ENCODE data around the gene MIEF1.
A peak's percentile ranks its signal among the peaks of the same experiment; 100 is the strongest.

Gene MIEF1

DNA sequence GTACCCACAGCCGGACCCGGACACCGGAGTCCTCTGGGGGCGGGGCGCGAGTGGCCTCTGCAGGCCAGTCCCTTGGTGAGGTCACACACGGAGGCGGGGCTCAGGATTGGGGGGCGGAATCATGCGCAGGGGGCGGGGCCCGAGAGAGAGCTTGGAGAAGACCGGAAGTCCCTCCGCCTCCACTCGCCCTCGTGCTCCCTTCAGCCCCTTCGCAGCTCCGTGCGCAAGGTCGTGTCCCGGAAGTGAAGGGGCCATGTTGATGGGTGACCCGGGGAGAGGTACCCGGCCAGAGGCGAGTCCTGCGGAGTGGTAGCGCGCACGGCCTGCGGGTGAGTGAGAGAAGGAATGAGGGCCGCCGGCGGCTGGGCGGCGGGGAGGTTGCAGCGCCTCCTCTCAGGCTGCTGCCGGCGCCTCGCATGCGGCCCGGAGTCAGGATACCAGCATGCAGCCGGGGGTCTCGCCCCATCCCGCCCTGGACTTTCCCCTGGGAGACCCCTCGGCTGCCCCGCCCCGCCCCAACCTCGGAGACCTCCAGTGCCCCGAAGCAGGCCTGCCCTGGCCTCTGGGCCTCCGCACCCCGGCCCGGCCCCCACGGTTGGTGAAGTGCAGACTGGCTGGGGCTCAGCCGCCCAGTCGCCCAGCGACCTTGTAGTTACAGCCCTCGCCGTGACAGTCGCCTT is at the start of gene MIEF1:
Gene MIEF1, plus strand, starts transcription at position 182 of the 680 bp plus-strand sequence. CDS start 9,005 bp downstream, outside the sequence.
- DNase-seq: peak; percentile 92

DNA sequence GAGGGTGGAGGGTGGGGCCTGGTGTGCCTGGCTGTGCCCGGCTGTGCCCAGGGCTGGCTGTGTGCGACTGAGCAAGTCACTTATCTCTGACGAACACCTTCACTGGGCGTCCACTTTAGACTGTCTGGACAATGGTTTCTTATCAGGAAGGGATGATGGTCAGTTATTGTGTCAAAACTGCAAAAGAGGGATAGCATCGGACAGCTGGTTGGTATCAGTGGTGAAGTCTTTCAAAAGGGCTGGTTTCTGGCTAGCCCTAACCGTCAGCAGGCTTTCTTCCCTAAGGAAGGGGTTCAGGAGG is 49.4 kb upstream of the MIEF1 start:
- no peak for DNase-seq

DNA sequence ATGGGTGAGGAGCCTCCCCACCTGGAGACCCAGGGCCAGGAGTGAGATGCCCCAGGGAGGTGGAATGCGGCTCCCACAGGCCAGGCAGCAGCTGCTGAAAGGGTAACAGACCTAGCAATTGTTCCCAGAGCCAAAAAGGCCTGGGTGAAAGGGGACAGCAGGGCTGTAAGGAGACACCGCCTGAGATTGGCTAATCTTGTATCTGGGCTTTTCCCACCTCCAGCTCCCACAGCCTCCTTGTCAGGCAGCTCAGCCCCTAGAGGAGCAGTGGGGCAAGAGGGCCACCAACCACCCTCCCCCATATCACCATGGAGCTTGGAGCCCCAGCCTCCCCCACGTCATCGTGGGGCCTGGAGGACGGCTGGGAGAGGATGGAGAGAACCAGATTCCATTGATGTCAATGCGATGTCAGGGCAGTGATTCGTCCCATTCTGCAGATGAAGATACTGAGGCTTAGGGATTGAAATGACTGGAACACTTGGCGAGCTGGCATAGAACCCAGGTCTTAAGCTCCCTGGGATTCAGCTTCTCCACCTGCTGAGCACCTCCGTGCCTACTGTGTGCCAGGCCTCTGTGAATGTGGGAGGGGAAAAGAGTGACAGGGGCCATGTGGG is 48.2 kb upstream of the MIEF1 start:
- no peak for DNase-seq

DNA sequence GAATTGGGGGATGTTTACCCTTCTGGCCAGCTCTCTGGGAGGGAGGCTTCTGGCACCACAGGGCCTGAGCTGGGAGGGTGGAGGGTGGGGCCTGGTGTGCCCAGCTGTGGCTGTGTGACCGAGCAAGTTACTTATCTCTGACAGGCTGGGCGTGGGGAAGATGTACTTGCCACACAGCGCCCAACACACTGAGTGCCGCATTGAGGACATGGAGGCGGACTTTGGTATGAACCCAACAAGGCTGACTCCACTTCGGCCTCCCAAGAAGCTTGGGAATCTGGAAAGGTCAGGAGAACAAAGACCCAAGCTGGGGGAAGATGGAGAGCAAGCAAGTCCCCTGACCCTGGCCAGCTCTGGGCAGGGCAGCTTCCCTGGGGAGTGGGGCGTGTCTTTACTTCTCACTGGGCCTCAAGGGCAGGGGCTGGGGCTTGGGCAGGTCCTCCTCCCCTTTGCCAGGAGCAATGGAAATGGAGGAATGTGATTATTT is 47.7 kb upstream of the MIEF1 start:
- DNase-seq: no peak

DNA sequence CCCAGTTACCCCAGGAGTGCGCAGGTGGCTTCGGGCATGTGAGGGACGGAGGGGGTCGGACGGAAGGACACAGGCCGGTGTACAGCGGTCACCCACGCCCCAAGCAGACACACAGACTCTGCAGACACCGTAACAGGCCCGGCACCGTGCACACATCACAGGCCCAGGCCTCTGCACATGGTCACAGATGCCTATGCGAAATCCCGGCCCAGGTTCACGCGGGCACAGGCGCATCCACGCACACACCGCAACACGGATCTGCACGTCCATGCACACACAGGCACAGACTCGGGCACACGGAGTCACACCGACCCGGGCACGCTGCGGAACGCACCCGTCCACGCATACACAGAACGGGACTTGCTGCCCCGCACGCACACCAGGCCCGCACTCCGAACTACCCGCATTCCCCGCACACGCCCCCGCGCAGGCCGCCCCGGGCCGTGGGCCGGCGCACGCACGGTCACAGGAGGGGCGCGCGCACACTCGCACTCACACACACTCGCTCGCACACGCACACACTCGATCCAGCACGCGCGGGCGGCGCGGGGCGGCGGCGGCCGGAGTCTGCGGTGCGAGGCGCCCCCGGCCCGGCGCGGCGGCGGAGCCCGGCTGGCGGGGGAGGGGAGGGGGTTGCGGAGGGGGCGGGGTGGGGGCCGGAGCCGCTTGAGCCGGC is 45.4 kb upstream of the MIEF1 start, which contains the start of gene MGAT3:
Gene MGAT3, plus strand, starts transcription at position 491 of the 676 bp plus-strand sequence. CDS start 30,336 bp downstream, outside the sequence.
- DNase-seq: no peak

DNA sequence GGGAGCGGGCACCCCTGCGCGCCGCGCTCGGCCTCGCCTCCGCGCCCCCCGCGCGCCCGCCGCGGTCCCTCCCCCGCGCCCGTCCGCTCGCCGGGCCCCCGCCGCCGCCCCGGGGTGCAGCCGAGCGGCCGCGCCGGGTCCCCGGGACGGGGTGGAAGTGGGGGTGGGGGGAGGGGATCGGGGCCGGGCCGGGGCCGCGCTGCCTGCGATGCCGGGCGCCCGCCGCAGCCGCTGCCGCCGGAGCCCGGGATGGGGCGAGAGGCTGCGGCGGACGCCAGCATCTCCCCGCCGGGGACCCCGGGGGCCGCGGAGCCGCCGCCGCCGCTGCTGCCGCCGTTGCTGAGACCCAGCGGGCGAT is 44.9 kb upstream of the MIEF1 start:
- DNase-seq: no peak

DNA sequence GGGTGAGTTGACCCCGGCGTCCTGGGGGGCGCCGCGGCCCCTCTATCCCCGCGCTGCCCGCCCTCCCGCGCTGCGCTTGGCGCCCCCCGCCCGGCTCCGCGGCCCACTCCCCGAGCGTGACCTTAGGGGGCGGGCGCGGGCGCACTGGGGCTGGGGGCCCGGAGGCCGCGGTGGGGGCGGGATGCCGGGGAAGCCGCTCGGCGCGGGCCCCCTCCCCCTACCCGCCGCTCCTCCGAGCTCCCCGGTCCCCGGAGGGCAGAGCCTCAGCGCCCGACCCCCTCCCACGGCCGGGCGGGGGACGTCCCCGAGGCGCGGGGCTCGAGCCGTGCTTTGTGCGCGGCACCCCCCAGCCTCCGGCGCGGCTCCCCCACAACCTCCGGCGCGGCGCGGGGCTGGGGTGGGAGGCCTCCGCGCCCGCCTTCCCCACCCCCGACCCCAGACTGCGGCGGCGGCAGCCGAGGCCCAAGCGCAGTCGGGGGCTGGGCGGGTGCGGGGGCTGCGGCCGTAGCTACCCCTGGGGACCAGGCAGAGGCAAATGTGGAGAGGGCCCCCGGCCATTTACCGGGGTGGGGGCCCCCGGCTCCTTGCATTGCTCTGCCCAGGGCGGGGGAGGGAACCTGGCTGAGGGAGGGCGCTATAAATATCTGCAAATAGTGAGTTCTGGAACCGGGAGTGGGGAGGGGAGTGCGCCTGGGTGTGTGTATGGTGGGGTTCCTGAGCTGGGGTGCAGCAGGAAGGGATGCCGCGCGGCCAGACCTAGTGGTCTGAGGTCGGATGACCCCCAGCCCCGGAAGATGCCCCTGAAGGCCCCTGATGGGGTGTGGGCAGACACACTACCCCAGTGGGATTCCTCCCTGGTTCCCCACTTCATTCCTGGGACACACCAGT is 44.3 kb upstream of the MIEF1 start:
- DNase-seq: no peak

DNA sequence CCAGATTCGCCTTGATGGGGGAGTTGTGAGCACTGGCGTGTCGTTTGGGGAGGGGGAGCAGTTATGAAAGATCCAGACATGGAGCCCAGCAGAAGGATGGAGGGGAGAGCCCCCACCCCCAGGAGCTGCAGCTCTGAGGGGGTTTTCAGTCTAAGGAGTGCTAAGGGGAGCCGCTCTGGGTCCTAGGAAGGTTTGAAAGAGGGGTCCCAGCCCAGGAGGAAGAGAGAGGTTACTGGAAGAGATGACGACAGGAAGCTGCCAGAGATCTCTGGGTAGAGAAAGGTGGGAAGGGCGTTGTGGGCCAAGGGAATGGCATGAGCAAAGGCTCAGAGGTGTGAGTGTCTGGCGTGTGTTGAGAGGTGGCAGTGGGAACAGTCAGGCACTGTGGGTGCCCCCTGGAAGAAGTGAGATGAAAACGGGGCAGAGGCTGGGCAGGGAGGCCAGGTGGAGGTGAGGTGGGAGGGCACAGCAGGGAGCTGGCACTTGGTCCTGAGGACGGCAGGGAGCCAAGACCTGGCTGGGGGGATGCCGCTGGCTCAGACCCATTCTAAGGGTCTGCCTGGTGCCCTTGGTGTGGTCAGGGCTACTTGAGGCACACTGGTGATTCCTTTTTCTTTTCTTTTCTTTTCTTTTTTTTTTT is 43.5 kb upstream of the MIEF1 start:
- no peak for DNase-seq

DNA sequence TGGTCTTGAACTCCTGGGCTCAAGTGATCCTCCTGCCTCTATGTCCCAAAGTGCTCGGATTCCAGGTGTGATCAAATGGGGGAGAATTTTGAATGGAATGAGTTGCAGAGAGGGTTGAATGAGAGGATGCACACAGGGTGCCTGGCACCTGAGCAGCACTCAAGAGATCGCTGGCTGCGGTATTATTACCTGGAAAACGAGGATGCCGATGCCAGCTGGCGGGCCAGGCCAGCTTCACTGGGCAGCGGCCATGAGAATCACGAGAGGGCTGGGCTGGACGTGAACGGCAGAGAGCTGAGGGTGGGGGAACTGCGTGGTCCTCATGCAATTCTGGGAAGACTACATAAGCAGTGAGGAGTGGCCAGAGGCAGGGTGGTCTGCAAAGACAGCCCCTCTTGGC is 42.4 kb upstream of the MIEF1 start:
- no peak for DNase-seq

DNA sequence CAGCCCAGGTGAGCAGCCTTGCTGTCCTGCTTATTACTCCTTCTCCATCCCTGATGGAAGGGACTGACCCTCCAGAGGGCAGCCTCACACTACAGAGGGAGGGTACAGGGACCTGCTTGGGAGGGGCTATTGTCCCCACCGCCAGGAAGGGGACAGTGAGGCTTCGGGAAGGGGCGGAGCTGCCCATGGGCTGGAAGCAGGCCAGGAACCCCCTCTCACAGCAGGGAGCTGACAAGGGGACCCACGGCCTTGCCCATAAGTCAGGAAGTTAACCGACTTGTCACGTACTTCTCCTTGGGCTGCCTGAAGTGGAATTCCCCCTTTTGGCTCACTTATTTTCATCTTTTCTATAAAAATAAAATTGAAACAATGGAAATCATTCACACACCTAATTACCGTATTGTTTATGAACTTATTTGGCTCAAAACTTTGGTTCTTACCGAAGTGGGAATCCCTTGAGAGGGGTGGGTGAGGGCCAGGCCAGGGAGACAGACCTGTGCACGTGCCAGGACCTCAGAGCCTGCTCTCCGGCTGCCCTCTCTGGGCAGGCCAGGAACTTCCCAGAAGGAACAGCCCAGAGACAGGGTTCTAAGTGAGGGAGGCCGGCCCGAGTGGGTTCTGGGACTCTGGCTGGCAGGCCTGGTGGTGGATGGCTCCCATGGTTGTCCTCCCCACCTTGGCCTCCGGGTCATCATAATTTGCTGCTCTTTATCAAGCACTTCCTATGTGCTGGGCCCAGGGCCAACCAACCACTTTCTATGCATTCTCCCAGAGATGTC is 39.5 kb upstream of the MIEF1 start:
- DNase-seq: no peak

DNA sequence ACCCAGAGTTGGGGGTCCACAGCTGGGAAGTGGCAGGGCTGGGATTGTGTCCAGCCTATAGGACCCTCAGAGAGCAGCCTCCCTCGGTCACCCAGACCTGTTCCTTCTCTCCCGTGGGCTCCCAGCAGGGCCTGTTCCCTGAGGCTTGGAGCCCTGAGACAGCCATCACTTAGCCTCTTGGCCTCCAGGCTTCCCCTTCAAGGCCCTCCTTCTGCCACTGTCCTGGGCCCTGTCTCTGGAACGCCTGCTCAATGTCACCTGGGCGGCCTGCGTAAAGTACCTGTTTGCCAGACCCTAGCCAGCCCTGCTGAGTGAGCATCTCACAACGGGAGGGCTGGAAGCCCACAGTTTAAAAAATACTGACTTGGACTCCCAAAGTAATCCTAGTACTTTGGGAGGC is 38.8 kb upstream of the MIEF1 start:
- no peak for DNase-seq

DNA sequence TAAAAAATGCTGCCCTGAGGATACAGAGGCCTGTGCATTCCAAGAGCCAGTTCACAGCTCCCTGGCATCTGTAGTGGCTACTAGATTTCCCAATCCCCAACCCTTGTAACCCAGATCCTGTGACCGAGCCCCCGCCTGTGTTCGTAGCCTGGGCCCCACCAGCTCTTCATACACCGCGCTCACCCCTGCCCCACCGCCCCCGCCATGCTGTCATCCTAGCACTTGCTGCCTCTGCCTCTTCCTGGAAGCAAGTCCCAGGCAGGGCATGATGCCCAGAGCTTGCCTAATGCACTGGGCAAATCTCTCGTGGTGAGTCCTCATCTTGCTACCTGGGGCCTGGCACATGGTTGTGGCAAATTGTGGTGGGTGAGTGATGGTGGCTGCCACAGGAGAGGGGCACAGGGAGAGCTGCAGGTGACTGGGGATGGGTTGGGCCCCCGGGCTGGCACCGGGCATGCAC is 38.1 kb upstream of the MIEF1 start:
- no peak for DNase-seq

DNA sequence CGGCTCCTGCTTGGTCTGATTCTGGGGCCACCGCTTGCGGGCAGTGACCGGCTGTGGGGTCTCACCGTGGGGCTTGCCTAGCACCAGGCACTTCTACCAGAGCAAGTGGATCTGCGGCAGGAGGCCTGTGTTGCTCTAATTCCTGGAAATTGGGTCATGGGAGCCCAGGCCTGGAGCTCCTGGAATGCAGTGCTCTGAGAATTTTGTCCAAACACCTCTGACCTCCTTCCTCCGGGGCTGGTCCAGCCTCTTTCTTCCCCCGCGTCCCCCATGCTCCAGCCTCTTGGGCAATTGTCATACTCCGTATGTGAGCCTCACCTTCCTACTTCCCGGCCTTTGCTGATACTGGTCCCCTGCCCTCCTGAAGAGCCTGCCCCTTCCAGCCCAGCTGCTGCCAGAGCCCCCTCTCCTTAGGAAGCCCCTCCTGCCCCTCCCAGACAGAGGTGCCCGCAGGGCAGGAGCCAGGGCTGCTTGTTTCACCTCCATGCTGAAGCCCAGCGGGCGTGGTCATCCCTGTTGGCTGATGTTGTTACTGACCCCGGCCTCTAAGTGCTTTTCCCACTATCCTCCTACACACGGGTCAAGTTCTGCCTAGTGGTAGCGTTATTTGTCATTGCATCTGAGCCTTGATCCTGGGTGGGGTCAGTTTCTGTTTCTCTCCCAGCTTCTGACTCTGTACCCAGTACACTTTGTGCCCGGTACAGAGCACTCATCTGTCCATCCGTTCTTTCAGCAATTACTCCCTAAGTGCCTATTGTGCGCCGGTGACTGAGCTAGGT is 35.7 kb upstream of the MIEF1 start:
- DNase-seq: no peak

DNA sequence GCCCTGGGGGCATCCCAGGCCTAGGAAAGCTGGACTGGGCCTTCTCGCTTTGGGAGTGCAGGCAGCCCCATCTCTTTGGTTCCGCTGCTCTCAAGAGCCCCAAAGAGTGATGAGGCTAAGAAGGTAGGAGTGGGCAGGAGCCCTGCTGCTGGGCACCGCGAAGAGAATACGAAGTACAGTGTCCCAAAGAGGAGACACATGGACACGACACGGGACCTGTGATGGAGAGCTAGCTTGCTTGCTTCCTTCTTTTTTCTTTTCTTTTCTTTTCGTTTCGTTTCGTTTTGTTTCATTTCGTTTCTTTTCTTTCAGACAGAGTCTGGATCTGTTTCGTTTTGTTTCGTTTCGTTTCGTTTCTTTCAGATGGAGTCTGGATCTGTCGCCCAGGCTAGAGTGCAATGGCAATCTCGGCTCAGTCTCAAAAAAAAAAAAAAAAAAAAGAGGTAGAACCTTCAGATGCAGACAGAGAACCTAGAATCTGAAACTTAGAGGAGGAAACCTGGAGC is 34.6 kb upstream of the MIEF1 start:
- DNase-seq: no peak

DNA sequence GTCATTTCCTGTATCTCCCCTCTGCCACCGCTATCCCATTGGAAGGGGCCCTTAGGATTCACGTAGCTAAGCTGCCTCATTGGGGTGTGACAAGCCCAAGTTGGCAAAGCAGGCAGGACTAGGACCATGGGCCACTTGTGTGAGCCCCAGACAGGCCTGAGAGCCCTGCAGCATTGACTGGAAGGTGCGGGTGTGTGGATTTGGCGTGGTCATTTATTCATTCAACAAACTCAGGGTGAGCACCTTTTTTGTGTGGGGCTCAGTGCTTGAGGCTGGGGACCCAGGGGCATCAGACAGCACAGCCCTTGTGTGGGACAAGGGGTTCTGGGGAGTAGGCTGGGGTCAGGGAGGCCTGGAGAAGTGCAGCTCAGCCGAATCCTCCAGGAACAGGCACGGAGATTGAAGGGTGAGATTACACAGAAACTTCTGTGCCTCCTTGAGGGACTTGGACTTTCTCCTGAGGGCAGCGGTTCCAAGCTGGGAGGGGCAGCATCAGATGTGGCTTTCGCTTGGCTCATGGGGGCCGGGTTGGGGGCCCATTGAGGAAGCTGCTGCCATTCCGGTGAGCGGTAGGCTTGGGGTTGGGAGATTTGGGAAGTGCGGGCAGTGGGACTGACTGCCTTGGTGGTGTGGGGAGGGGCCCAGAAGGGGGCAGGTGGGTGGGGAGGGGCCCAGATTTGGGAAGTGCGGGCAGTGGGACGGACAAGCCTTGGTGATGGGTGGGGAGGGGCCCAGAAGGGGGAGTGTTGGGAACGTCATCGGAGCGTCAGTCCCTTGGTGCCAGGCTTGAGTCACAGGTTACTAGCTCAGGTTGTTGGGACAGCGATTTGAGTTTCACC is 33.4 kb upstream of the MIEF1 start:
- DNase-seq: no peak

DNA sequence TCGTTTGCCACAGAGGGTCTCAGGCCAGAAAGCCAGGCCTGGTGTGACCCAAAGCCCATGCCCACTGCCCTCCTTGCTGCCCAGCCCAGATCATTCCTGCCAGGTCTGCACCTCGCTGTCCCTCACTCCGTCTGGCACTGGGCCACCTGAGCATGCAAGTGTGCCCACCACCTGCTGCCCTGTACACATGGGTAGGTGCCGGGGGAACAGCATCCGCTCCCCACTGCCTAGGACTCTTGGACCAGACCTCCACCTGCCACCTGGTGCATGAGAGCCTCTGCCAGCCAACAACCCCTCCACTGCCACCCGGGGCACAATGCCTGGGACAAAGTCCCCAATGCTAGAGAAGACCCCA is 32.8 kb upstream of the MIEF1 start:
- no peak for DNase-seq

DNA sequence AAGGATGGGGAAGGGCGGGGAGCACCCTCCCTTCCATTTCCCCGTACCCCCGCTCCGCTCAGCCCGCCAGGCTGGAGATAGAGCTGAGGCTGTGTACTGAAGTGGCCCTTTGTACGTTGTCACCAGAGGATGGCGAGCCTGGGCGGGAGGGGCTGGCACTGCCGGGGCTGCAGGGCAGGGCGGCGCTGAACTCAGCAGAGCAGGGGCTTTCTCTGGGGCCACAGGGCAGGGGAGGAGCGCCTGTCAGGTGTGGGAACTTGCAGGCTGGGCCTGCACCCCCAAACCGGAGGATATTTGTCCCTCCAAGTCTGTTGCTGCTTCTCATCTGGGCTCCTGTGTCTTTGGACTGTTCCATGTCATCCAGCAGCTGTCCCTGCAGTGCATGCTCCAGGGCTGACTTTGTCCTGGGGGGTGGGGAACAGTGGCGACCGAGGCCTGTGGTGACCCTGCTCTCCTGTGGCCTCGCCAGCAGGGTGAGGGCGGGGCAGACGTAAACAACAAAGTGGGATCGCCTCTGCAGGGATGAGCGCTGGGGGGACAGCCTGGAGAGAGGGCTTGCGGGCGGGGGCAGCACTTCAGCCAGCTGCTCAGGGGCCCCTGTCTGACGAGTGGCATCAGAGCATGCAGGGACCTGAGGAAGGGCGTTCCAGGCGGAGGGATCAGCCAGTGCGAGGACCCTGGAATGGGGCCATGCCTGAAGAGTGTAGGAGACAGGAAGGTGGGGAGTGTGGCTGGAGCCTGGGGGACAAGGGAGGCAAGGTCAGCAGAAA is 32.2 kb upstream of the MIEF1 start:
- peak; percentile 17 for DNase-seq

DNA sequence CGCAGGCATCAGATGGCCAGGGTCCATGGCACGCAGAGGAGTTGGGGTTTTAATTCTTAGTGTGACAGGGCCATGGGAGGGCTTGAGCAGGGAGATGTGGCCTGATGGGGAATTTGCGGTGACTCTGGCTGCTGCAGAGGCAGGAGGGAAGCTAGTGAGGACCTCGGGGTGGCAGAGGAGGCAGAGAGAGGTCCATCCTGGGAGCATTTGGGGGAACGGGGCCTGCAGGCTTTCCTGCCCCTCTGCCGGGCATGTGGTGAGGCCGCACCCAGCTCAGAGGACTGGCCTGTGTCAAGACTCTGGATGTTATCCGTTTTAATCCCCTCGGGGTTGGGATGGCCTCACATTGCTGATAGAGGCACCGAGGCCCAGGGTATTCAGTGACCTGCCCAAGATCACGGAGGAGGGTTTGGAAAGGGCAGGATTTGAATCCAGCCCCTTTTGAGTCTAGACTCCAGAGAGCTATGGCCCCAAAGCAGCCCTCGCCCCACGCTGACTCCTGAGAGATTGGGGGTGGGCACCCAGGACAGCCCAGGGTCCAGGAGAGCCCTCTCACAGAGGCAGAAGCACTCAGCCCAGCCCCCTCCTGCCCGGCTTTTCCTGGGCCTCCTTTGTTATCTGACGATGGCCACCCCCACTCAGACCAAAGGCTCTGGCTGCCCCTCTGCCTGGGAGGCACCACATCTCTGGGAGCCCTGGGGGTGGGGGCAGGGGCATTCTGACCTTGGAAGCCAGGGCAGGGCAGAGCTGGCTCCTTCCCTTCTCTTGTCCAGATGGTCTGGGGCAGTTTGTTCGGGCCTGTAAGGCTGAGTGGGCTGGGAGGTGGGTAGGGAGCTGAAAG is 31.4 kb upstream of the MIEF1 start:
- DNase-seq: no peak

All from NCI-H510A (cell line).